MM.1S (cell line): ENCODE measurements around the gene ABCB9.

Experiments
- CTCF ChIP-seq: fragments of 300-600 bp; sonication (generic); IDR thresholded peaks from 2 replicates; pipeline ENCODE4 v1.5.1; 2016; ENCODE audit warnings: antibody characterized with exemption, low read length, mixed read lengths
- EZH2 ChIP-seq: fragments of 300-600 bp; sonication (generic); optimal IDR thresholded peaks from 2 replicates; pipeline ENCODE3; 2017; ENCODE audit warnings: low read depth, mild to moderate bottlenecking, antibody characterized with exemption, low read length, mixed read lengths

- TF ChIP-seq CTCF: no peak
- TF ChIP-seq EZH2: no peak
Measured at GRCh38 chr12:122977655-122978392, 11.6 kb upstream of the ABCB9 start.
